ENCODE measurements around the gene MRGPRF. TPM values are rescaled to one million over a fixed set of nuclear protein-coding genes. Genes with fewer than 3 reads are reported as not detected.

Gene MRGPRF
- total RNA-seq, 1 donor from 2014 or later = 8.8 TPM

GRCh38 chr11:69017951-69018350 is 4.9 kb upstream of the MRGPRF start:
- no peak for DNase-seq (ENCODE audit: low spot score)
- Mint-ChIP-seq H3K27ac (ENCODE audit: unreplicated experiment) (no peak overlapping the region), H3K4me3 (ENCODE audit: unreplicated experiment) (no peak overlapping the region), H3K4me1 (ENCODE audit: low read depth) (peaks cover 20% of the 10 kb centered on the region), H3K27me3 (ENCODE audit: low read depth) (no peaks in the 10 kb centered on the region), H3K36me3 (ENCODE audit: low read depth) (no peaks in the 10 kb centered on the region), H3K9me3 (ENCODE audit: low read depth) (peaks cover 5% of the 10 kb centered on the region)
- TF ChIP-seq CTCF (IDR thresholded peaks at IDR 0.05) = no peak

GRCh38 chr11:69014898-69015549 is 2.0 kb upstream of the MRGPRF start:
- Mint-ChIP-seq H3K9me3 (ENCODE audit: low read depth) (peaks cover 5% of the 10 kb centered on the region), H3K36me3 (ENCODE audit: low read depth) (no peaks in the 10 kb centered on the region), H3K4me3 (ENCODE audit: unreplicated experiment) (no peak overlapping the region), H3K27ac (ENCODE audit: unreplicated experiment) (no peak overlapping the region), H3K4me1 (ENCODE audit: low read depth) (peaks cover 34% of the 10 kb centered on the region), H3K27me3 (ENCODE audit: low read depth) (no peaks in the 10 kb centered on the region)
- TF ChIP-seq CTCF (IDR thresholded peaks at IDR 0.05) = no peak
- no peak for DNase-seq (ENCODE audit: low spot score)

GRCh38 chr11:69014084-69014851 is 1.2 kb upstream of the MRGPRF start:
- Mint-ChIP-seq H3K4me3 (ENCODE audit: unreplicated experiment) (peak overlapping the region; percentile 16), H3K27me3 (ENCODE audit: low read depth) (no peaks in the 10 kb centered on the region), H3K27ac (ENCODE audit: unreplicated experiment) (no peak overlapping the region), H3K4me1 (ENCODE audit: low read depth) (peaks cover 41% of the 10 kb centered on the region), H3K36me3 (ENCODE audit: low read depth) (no peaks in the 10 kb centered on the region), H3K9me3 (ENCODE audit: low read depth) (peaks cover 5% of the 10 kb centered on the region)
- DNase-seq (ENCODE audit: low spot score) = no peak
- no peak for TF ChIP-seq CTCF (IDR thresholded peaks at IDR 0.05)

GRCh38 chr11:69012092-69013008 is 696 bp downstream of the MRGPRF start:
- no peak for TF ChIP-seq CTCF (IDR thresholded peaks at IDR 0.05)
- peak overlapping the region; percentile 51 for H3K27ac Mint-ChIP-seq (ENCODE audit: unreplicated experiment)
- H3K36me3 Mint-ChIP-seq (ENCODE audit: low read depth) = no peaks in the 10 kb centered on the region
- DNase-seq (ENCODE audit: low spot score) = no peak
- peaks cover 60% of the 10 kb centered on the region for H3K4me1 Mint-ChIP-seq (ENCODE audit: low read depth)
- peak overlapping the region; percentile 55 for H3K4me3 Mint-ChIP-seq (ENCODE audit: unreplicated experiment)
- no peaks in the 10 kb centered on the region for H3K27me3 Mint-ChIP-seq (ENCODE audit: low read depth)
- peaks cover 5% of the 10 kb centered on the region for H3K9me3 Mint-ChIP-seq (ENCODE audit: low read depth)

- DNase-seq (ENCODE audit: low spot score) = peak; percentile 67
- peaks cover 62% of the 10 kb centered on the region for H3K4me1 Mint-ChIP-seq (ENCODE audit: low read depth)
- no peaks in the 10 kb centered on the region for H3K27me3 Mint-ChIP-seq (ENCODE audit: low read depth)
- peak overlapping the region; percentile 55 for H3K4me3 Mint-ChIP-seq (ENCODE audit: unreplicated experiment)
- TF ChIP-seq CTCF (IDR thresholded peaks at IDR 0.05) = no peak
- no peaks in the 10 kb centered on the region for H3K36me3 Mint-ChIP-seq (ENCODE audit: low read depth)
- peak overlapping the region; percentile 5 for H3K27ac Mint-ChIP-seq (ENCODE audit: unreplicated experiment)
- H3K9me3 Mint-ChIP-seq (ENCODE audit: low read depth) = no peaks in the 10 kb centered on the region
These were observed 1.4 kb downstream of the MRGPRF start for GRCh38 chr11:69011624-69012091.

Data from chondrocyte (in vitro differentiated cells).